Endothelial cell (in vitro differentiated cells): ENCODE measurements around the gene TSPAN10. TPM values are rescaled to one million over a fixed set of nuclear protein-coding genes. Genes with fewer than 3 reads are reported as not detected.
A peak's percentile ranks its signal among the peaks of the same experiment; 100 is the strongest.

ENCODE experiments used
- DNase-seq: peaks from one replicate; pipeline ENCODE4 v3.0.0; 2021; ENCODE audit warnings: low spot score
- H3K27ac Mint-ChIP-seq: one replicate; pipeline ENCODE4 v1.8.0; 2021; ENCODE audit warnings: mixed read lengths, inconsistent platforms; ENCODE audit not compliant: unreplicated experiment
- H3K27me3 Mint-ChIP-seq: one replicate; pipeline ENCODE4 v1.8.0; 2021; ENCODE audit warnings: mild to moderate bottlenecking, moderate library complexity, mixed read lengths, inconsistent platforms; ENCODE audit not compliant: unreplicated experiment
- H3K36me3 Mint-ChIP-seq: one replicate; pipeline ENCODE4 v1.8.0; 2021; ENCODE audit warnings: mild to moderate bottlenecking, low read depth, mixed read lengths, inconsistent platforms; ENCODE audit not compliant: unreplicated experiment
- H3K4me1 Mint-ChIP-seq: one replicate; pipeline ENCODE4 v1.8.0; 2021; ENCODE audit warnings: mild to moderate bottlenecking, mixed read lengths, inconsistent platforms; ENCODE audit not compliant: unreplicated experiment
- H3K4me3 Mint-ChIP-seq: one replicate; pipeline ENCODE4 v1.8.0; 2021; ENCODE audit warnings: mild to moderate bottlenecking, mixed read lengths, inconsistent platforms; ENCODE audit not compliant: unreplicated experiment
- H3K9me3 Mint-ChIP-seq: one replicate; pipeline ENCODE4 v1.8.0; 2021; ENCODE audit warnings: mixed read lengths, inconsistent platforms; ENCODE audit not compliant: unreplicated experiment
- total RNA-seq: library from RNA; stranded (reverse); fragmentation: NEBNext Ultra II Directional; extraction: Animal tissue kit (Norgen Biotek cat#: 25700); gene quantifications from one replicate; pipeline ENCODE4 v1.2.1, GENCODE V29; 2021; ENCODE audit not compliant: unreplicated experiment
- TF ChIP-seq, protein P1 (sequence below): fragments of 200-600 bp; sonication (generic); IDR thresholded peaks from one replicate; pipeline ENCODE4 v1.5.0; 2021; ENCODE audit warnings: antibody characterized with exemption; ENCODE audit not compliant: unreplicated experiment

TSPAN10 gene
- total RNA-seq, 1 donor from 2014 or later = 2.5 TPM

DNA sequence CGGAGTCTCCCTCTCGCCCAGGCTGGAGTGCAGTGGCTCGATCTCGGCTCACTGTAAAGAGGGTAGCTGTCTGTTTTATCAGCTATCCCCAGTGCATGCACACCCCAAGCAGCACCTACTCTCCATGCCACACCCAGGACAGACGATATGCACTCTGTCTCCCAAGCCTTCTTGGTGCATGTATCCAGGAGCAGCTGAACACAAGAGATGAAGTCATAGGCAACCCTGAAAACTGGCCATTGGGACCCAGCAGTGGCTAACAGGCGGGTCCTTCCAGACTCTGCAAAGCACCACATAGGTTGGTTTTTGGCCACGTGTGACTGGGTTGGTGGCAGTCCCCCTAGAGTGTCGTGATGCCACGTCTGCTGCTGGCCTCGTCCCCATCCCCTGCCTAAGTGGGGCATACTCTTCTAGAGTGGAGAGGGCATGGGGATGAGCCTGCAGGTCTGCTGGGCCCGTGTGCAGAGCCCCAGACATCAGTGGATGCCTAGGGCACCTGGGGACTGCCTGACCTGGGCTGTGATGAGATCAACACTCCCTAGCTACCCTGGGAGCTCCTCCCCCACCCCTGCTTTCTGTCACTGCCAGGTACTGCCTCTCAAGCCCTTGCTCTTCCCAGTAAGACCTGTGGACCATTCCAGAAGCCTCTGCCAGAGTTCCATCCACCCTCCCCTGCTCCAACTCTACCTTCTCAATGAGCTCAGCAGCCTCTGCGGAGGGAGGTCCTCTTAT is 10.0 kb downstream of the TSPAN10 start:
- TF ChIP-seq, protein P1, sequence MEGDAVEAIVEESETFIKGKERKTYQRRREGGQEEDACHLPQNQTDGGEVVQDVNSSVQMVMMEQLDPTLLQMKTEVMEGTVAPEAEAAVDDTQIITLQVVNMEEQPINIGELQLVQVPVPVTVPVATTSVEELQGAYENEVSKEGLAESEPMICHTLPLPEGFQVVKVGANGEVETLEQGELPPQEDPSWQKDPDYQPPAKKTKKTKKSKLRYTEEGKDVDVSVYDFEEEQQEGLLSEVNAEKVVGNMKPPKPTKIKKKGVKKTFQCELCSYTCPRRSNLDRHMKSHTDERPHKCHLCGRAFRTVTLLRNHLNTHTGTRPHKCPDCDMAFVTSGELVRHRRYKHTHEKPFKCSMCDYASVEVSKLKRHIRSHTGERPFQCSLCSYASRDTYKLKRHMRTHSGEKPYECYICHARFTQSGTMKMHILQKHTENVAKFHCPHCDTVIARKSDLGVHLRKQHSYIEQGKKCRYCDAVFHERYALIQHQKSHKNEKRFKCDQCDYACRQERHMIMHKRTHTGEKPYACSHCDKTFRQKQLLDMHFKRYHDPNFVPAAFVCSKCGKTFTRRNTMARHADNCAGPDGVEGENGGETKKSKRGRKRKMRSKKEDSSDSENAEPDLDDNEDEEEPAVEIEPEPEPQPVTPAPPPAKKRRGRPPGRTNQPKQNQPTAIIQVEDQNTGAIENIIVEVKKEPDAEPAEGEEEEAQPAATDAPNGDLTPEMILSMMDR = no peak
- peak overlapping the region; percentile 59 for H3K4me3 Mint-ChIP-seq
- H3K27me3 Mint-ChIP-seq = peaks cover 24% of the 10 kb centered on the region
- no peak overlapping the region for H3K27ac Mint-ChIP-seq
- H3K9me3 Mint-ChIP-seq = no peaks in the 10 kb centered on the region
- DNase-seq = no peak
- peaks cover 3% of the 10 kb centered on the region for H3K36me3 Mint-ChIP-seq
- peaks cover 2% of the 10 kb centered on the region for H3K4me1 Mint-ChIP-seq

DNA sequence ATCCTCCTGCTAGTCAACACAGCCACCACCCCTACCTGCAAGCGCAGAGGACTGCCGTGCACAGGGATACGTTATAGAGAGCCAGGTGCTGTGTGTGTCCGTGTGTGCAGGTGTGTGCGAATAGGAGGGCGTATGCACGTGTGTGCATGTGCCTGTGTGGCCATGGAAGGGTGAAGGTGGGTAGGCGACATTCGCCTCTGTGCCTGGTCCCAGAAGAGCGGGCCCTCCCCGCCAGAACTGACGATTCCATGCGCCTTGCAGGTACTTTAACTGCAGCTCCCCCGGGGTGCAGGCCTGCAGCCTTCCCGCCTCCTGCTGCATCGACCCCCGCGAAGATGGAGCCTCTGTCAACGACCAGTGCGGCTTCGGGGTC is 10.6 kb downstream of the TSPAN10 start:
- Mint-ChIP-seq H3K9me3 (no peaks in the 10 kb centered on the region), H3K4me3 (peak overlapping the region; percentile 59), H3K27ac (no peak overlapping the region), H3K36me3 (peaks cover 3% of the 10 kb centered on the region), H3K4me1 (peaks cover 2% of the 10 kb centered on the region), H3K27me3 (peaks cover 27% of the 10 kb centered on the region)
- TF ChIP-seq, protein P1 = no peak
- DNase-seq = no peak

DNA sequence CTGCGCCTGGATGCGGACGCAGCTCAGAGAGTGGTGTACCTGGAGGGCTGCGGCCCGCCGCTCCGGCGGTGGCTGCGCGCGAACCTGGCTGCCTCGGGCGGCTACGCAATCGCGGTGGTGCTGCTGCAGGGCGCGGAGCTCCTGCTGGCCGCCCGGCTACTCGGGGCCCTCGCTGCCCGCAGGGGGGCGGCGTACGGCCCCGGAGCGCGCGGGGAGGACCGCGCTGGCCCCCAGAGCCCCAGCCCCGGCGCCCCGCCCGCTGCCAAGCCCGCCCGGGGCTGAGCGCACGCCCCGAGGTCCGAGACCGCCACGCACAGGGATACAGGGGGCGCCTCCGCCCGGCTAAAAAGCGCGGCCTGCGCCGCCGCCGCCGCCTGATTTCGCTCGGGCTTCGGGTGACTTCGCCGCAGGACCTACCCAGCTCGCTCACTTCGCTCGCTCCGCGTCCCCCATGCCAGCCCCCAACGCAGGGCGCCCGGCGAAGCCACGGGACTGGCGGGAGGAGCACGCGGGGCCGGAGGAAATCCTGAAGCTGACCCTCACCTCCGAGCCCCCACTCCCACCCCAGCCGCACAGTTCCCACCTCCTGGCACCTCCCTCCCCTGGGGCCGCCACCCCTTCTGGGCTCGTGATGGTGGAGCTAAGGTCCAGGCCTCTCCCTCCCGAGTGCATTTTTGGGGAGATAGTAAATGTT is 11.2 kb downstream of the TSPAN10 start:
- Mint-ChIP-seq H3K9me3 (no peaks in the 10 kb centered on the region), H3K4me1 (peaks cover 2% of the 10 kb centered on the region), H3K27me3 (peaks cover 28% of the 10 kb centered on the region), H3K27ac (no peak overlapping the region), H3K36me3 (peaks cover 3% of the 10 kb centered on the region), H3K4me3 (no peak overlapping the region)
- TF ChIP-seq, protein P1 = no peak
- no peak for DNase-seq

DNA sequence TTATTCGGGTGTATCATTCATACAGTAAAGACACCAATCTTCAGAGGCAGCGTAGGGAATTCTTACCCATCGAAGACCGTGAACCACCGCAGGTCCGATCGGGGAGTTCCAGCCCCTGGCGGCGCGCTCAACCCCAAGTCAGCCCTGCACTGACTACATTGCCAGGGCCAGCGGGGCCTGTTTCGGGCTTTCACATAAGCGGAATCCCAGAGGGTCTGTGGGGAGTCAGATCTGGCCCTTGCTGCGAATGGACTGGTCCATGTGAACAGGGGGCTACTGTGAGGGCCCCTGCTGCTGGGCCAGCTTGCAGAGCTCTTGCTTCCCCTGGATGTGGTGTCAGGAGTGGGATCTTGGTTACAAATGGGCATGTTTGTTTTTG is 11.7 kb downstream of the TSPAN10 start:
- Mint-ChIP-seq H3K9me3 (no peaks in the 10 kb centered on the region), H3K36me3 (peaks cover 3% of the 10 kb centered on the region), H3K4me1 (peaks cover 2% of the 10 kb centered on the region), H3K4me3 (no peak overlapping the region), H3K27ac (no peak overlapping the region), H3K27me3 (peaks cover 33% of the 10 kb centered on the region)
- DNase-seq = no peak
- TF ChIP-seq, protein P1 = no peak

DNA sequence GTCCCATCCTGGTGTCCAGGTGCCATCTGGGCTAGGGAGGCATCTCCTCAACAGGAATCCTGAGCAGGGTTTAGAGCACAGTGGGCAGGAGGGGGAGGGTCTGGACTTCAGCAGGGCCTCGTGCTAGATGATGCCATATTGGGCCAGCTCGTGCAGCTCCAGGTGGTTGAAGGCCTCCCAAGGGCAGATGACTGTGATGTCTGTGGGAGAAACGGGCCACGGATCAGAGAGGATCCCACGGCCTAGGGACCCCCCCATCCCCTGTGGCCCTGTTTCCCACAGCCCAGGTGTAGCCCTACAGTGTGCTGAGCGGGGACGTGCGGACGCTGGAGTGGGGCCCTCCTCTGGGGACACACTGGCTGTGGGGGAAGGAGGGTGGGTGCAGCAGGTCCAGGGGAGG is 14.0 kb downstream of the TSPAN10 start:
- Mint-ChIP-seq H3K27ac (no peak overlapping the region), H3K9me3 (no peaks in the 10 kb centered on the region), H3K4me1 (peaks cover 2% of the 10 kb centered on the region), H3K36me3 (no peaks in the 10 kb centered on the region), H3K27me3 (peaks cover 26% of the 10 kb centered on the region), H3K4me3 (no peak overlapping the region)
- no peak for DNase-seq
- TF ChIP-seq, protein P1 = no peak
